HepG2 (cell line): ENCODE data around the gene GALR1.

ENCODE experiments used
- ARNTL ChIP-seq: sonication (generic); formaldehyde crosslinking; IDR thresholded peaks from 2 replicates; pipeline ENCODE4 v1.4.0; 2020; ENCODE audit warnings: mild to moderate bottlenecking, missing genetic modification reagents
- NBN ChIP-seq: fragments of 450-650 bp; conservative IDR thresholded peaks from 2 replicates; pipeline ENCODE4 v1.6.1; 2017
- POLR2A ChIP-seq, 2 experiments: IDR thresholded peaks; 2 replicates each; pipeline ENCODE4 v1.6.1; 2011; ENCODE audit warnings: low read depth in 2 of 2, low read length in 2 of 2, mild to moderate bottlenecking in 1 of 2, moderate library complexity in 1 of 2; ENCODE audit not compliant: insufficient read depth in 1 of 2
- POLR2AphosphoS5 ChIP-seq: IDR thresholded peaks from 2 replicates; pipeline ENCODE4 v1.6.1; 2012; ENCODE audit warnings: low read depth, low read length
- ZNF761 ChIP-seq: sonication (generic); formaldehyde crosslinking; conservative IDR thresholded peaks from 2 replicates; pipeline ENCODE4 v1.4.0; 2020; ENCODE audit warnings: mild to moderate bottlenecking, missing genetic modification reagents

- TF ChIP-seq POLR2AphosphoS5 (no peak), ARNTL (CRISPR knock-in tag) (no peak), ZNF761 (no peak), POLR2A (IDR thresholded peaks at IDR 0.05; ENCODE audit: insufficient read depth in 1 of 2, low read depth in 2 of 2, low read length in 2 of 2) (no peak), NBN (no peak)
Observed at GRCh38 chr18:77203851-77204250, 45.8 kb upstream of the GALR1 start.
